A549 (cell line): Measurements from ENCODE around the gene CDC27. TPM values are rescaled to one million over a fixed set of nuclear protein-coding genes. Genes with fewer than 3 reads are reported as not detected.

ENCODE experiments used
- ATAC-seq, 2 experiments: fragments of 200-7000 bp in 1 of 2; fragments of >200 bp in 1 of 2; cut with Nextera tagmentation in 1 of 2; cut with Tn5 transposase in 1 of 2; 3 replicates each; pipeline versions ENCODE4 v1.8.0 to v1.9.1; 2018 to 2020; ENCODE audit warnings: mild to moderate bottlenecking in 1 of 2, moderate library complexity in 1 of 2
- CTCF ChIA-PET: fragments of 300-600 bp; sonication (Branson Sonifier 250); formaldehyde crosslinking; extraction: SDS; loops from one replicate; lab custom pipeline; 2021; ENCODE audit warnings: antibody characterized with exemption, inconsistent platforms; lab: Yijun Ruan, JAX
- POLR2A ChIA-PET: fragments of 350-600 bp; formaldehyde crosslinking; extraction: SDS; loops from one replicate; lab custom pipeline; 2021; ENCODE audit warnings: antibody characterized with exemption, inconsistent platforms; lab: Yijun Ruan, JAX
- DNase-seq, 2 experiments: peaks; one replicate each; pipeline versions ENCODE4 v3.0.0 to v3.0.0-alpha.2; 2011 to 2016; ENCODE audit warnings: low read depth in 1 of 2, low spot score in 1 of 2
- FAIRE-seq: peaks from 2 replicates; lab custom pipeline; 2011; peaks lifted over from hg19 to GRCh38; lab: Jason Lieb, UNC
- H3K27ac ChIP-seq, 2 experiments: fragments of >200 bp; sonication (Bioruptor Twin); formaldehyde crosslinking; 3 replicates each; pipeline ENCODE4 v1.5.1; 2016 to 2017
- H3K4me1 ChIP-seq: fragments of >200 bp; sonication (Bioruptor Twin); formaldehyde crosslinking; 3 replicates; pipeline ENCODE4 v1.6.1; 2016
- H3K4me2 ChIP-seq: fragments of >200 bp; sonication (Bioruptor Twin); formaldehyde crosslinking; 3 replicates; pipeline ENCODE4 v1.6.1; 2016
- H3K4me3 ChIP-seq: fragments of >200 bp; sonication (Bioruptor Twin); formaldehyde crosslinking; 3 replicates; pipeline ENCODE4 v1.5.1; 2016
- H3K9me3 ChIP-seq: fragments of >200 bp; sonication (Bioruptor Twin); formaldehyde crosslinking; 3 replicates; pipeline ENCODE4 v1.6.1; 2016
- BCL3 ChIP-seq: fragments of >200 bp; sonication (Bioruptor Twin); formaldehyde crosslinking; IDR thresholded peaks from 3 replicates; pipeline ENCODE4 v1.6.1; 2016
- CBX8 ChIP-seq: fragments of 200-600 bp; sonication (generic); IDR thresholded peaks from 2 replicates; pipeline ENCODE4 v1.6.1; 2016
- CEBPB ChIP-seq, 2 experiments: fragments of >200 bp in 1 of 2; sonication (Bioruptor Twin) in 1 of 2; formaldehyde crosslinking in 1 of 2; IDR thresholded peaks; 2 replicates each; pipeline ENCODE4 v1.6.1; 2012 to 2016
- CTCF ChIP-seq: fragments of >200 bp; sonication (Bioruptor Twin); formaldehyde crosslinking; IDR thresholded peaks from 3 replicates; pipeline ENCODE4 v1.5.1; 2016
- E2F6 ChIP-seq: IDR thresholded peaks from 2 replicates; pipeline ENCODE4 v1.6.1; 2012; ENCODE audit warnings: low read depth, borderline replicate concordance
- EHF ChIP-seq: fragments of 250-450 bp; sonication (Bioruptor Pico); IDR thresholded peaks from 2 replicates; pipeline ENCODE4 v1.5.0; 2020; ENCODE audit warnings: mild to moderate bottlenecking
- EHMT2 ChIP-seq: fragments of 200-600 bp; sonication (generic); IDR thresholded peaks from 2 replicates; pipeline ENCODE4 v1.6.1; 2016; ENCODE audit warnings: antibody characterized with exemption, low read depth, mild to moderate bottlenecking, moderate library complexity
- ESRRA ChIP-seq: fragments of 150-350 bp; IDR thresholded peaks from 2 replicates; pipeline ENCODE4 v1.6.1; 2014; ENCODE audit warnings: mild to moderate bottlenecking, low read length, borderline replicate concordance
- FOXS1 ChIP-seq: fragments of 250-450 bp; sonication (Bioruptor Pico); IDR thresholded peaks from 2 replicates; pipeline ENCODE4 v1.5.0; 2020; ENCODE audit warnings: mild to moderate bottlenecking, moderate library complexity
- HDAC2 ChIP-seq: fragments of 200-600 bp; sonication (generic); IDR thresholded peaks from 2 replicates; pipeline ENCODE4 v1.6.1; 2016
- HEYL ChIP-seq: fragments of 250-450 bp; sonication (Bioruptor Pico); IDR thresholded peaks from 2 replicates; pipeline ENCODE4 v1.8.0; 2021; ENCODE audit warnings: mild to moderate bottlenecking, moderate library complexity
- HOXB13 ChIP-seq: fragments of 250-450 bp; sonication (Bioruptor Pico); IDR thresholded peaks from 2 replicates; pipeline ENCODE4 v1.5.0; 2020; ENCODE audit warnings: low read depth, mild to moderate bottlenecking, moderate library complexity
- HOXB5 ChIP-seq: fragments of 250-450 bp; sonication (Bioruptor Pico); IDR thresholded peaks from 2 replicates; pipeline ENCODE4 v1.5.0; 2020; ENCODE audit warnings: mild to moderate bottlenecking, moderate library complexity
- KDM1A ChIP-seq: fragments of 200-600 bp; sonication (generic); IDR thresholded peaks from 2 replicates; pipeline ENCODE4 v1.6.1; 2016; ENCODE audit warnings: low read depth, mild to moderate bottlenecking
- KDM5A ChIP-seq: fragments of 200-600 bp; sonication (generic); IDR thresholded peaks from 2 replicates; pipeline ENCODE4 v1.6.1; 2016; ENCODE audit warnings: antibody characterized with exemption, mild to moderate bottlenecking
- MAFK ChIP-seq: fragments of 450-650 bp; IDR thresholded peaks from 2 replicates; pipeline ENCODE4 v1.6.1; 2014; ENCODE audit not compliant: partially characterized antibody
- PBX3 ChIP-seq: IDR thresholded peaks from 2 replicates; pipeline ENCODE4 v1.6.1; 2012
- PHF8 ChIP-seq: fragments of 200-600 bp; sonication (generic); IDR thresholded peaks from 2 replicates; pipeline ENCODE4 v1.6.1; 2016; ENCODE audit warnings: low read depth, mild to moderate bottlenecking, antibody characterized with exemption, moderate library complexity, borderline replicate concordance
- POLR2A ChIP-seq: IDR thresholded peaks from 2 replicates; pipeline ENCODE4 v1.6.1; 2012; ENCODE audit warnings: mild to moderate bottlenecking, low read length
- POLR2AphosphoS2 ChIP-seq: conservative IDR thresholded peaks from 2 replicates; pipeline ENCODE4 v1.6.1; 2012; ENCODE audit warnings: low read length, improper control_type of control experiment, inconsistent platforms
- RARB ChIP-seq: fragments of 250-450 bp; sonication (Bioruptor Pico); IDR thresholded peaks from 2 replicates; pipeline ENCODE4 v1.8.0; 2021; ENCODE audit warnings: mild to moderate bottlenecking, moderate library complexity
- RCOR1 ChIP-seq: fragments of 150-350 bp; IDR thresholded peaks from 2 replicates; pipeline ENCODE4 v1.6.1; 2014; ENCODE audit warnings: antibody characterized with exemption, low read length, low read depth
- RFX5 ChIP-seq: fragments of 450-650 bp; IDR thresholded peaks from 2 replicates; pipeline ENCODE4 v1.7.1; 2014; ENCODE audit warnings: antibody characterized with exemption, mild to moderate bottlenecking, moderate library complexity
- SREBF2 ChIP-seq: fragments of 450-650 bp; IDR thresholded peaks from 2 replicates; pipeline ENCODE4 v1.6.1; 2014; ENCODE audit warnings: mild to moderate bottlenecking, moderate library complexity
- TFCP2L1 ChIP-seq: fragments of 250-450 bp; sonication (Bioruptor Pico); IDR thresholded peaks from 2 replicates; pipeline ENCODE4 v1.5.0; 2021; ENCODE audit warnings: mild to moderate bottlenecking
- USF2 ChIP-seq: fragments of 450-650 bp; IDR thresholded peaks from 2 replicates; pipeline ENCODE4 v1.6.1; 2014; ENCODE audit warnings: antibody characterized with exemption
- ZC3H11A ChIP-seq: fragments of 450-650 bp; IDR thresholded peaks from 2 replicates; pipeline ENCODE4 v1.6.1; 2014; ENCODE audit warnings: antibody characterized with exemption, mild to moderate bottlenecking
- ZFP36 ChIP-seq: fragments of 450-650 bp; IDR thresholded peaks from 2 replicates; pipeline ENCODE4 v1.6.1; 2014; ENCODE audit warnings: borderline replicate concordance; ENCODE audit not compliant: partially characterized antibody
- ZNF302 ChIP-seq: fragments of 250-450 bp; sonication (Bioruptor Pico); IDR thresholded peaks from 2 replicates; pipeline ENCODE4 v1.9.0; 2021; ENCODE audit warnings: inconsistent platforms, mild to moderate bottlenecking, moderate library complexity
- ZSCAN20 ChIP-seq: fragments of 250-450 bp; sonication (Bioruptor Pico); IDR thresholded peaks from 2 replicates; pipeline ENCODE4 v1.8.0; 2022; ENCODE audit warnings: mild to moderate bottlenecking, moderate library complexity
- WGBS: methylation state at CpG from one replicate; pipeline ENCODE4 v1.1.6; 2017; ENCODE audit errors: missing lambda C conversion rate; 5-methylcytosine and 5-hydroxymethylcytosine counted together
- polyA plus RNA-seq, 4 experiments: library from polyadenylated mRNA; depleted of rRNA in 3 of 4; stranded (reverse); fragments of >200 nt; fragmentation: RNase III in 1 of 4; extraction: RNeasy Plus Mini Kit Qiagen cat#74134 plus additional on column Dnase treatment in 1 of 4; gene quantifications; 2 replicates in 3 of 4; 3 replicates in 1 of 4; pipeline ENCODE4 v1.2.3, GENCODE V29; 2011 to 2017

CDC27 gene
- polyA plus RNA-seq, 2 of the 4 experiments (the other 2 are of a cell fraction): 88.0 to 150 TPM

- CTCF ChIA-PET: interaction anchor here (0.7 to 4.3 kb wide), 3 partner anchors 11 to 45 kb away, joined by 3 to 17 read pairs (median 4); partner anchors contain the start of gene CDC27
- FAIRE-seq (no peak), ATAC-seq (no peak), DNase-seq (no peak)
- Histone ChIP-seq H3K4me3 (no peak overlapping the region), H3K9me3 (peaks cover 5% of the 10 kb centered on the region; the same call in 2 of the 3 replicates), H3K4me1 (no peaks in the 10 kb centered on the region), H3K27ac (no peak overlapping the region), H3K4me2 (no peak overlapping the region)
- 67% methylated on average over 4 of the region's 4 CpGs for WGBS
- POLR2A ChIA-PET: no interaction called here
- TF ChIP-seq HDAC2 (no peak), HOXB5 (no peak), PBX3 (no peak), MAFK (no peak), KDM1A (no peak), HEYL (no peak), TFCP2L1 (CRISPR knock-in tag) (no peak), KDM5A (no peak), RFX5 (no peak), CTCF (no peak), ZC3H11A (no peak), RCOR1 (no peak), EHMT2 (no peak), POLR2A (no peak), ZSCAN20 (CRISPR knock-in tag) (no peak), RARB (no peak), POLR2AphosphoS2 (no peak), E2F6 (no peak), CEBPB (IDR thresholded peaks at IDR 0.05) (no peak)
- TF ChIP-seq, all 56 proteins: peak for 0
Measured at GRCh38 chr17:47201166-47201565, 12.1 kb upstream of the CDC27 start.

GRCh38 chr17:47200325-47200664 lies 11.2 kb upstream of the CDC27 start:
- TF ChIP-seq POLR2AphosphoS2: no peak
- no peak for TF ChIP-seq RFX5
- TF ChIP-seq ZFP36: no peak
- no peak for TF ChIP-seq PHF8
- DNase-seq: no peak
- WGBS: 39% methylated on average over 4 of the region's 4 CpGs
- Histone ChIP-seq H3K4me2 (no peak overlapping the region), H3K9me3 (peaks cover 5% of the 10 kb centered on the region; the same call in 2 of the 3 replicates), H3K4me3 (no peak overlapping the region), H3K27ac (no peak overlapping the region), H3K4me1 (no peaks in the 10 kb centered on the region)
- no peak for FAIRE-seq
- ChIA-PET CTCF (interaction anchor here (1.2 to 4.3 kb wide), 3 partner anchors 10 to 83 kb away, joined by 3 to 17 read pairs (median 4); partner anchors contain the start of gene CDC27), POLR2A (interaction anchor here (1.0 kb wide), 1 partner anchor 11 kb away, joined by 3 read pairs; the partner anchor contains the start of gene CDC27)
- no peak for ATAC-seq

GRCh38 chr17:47199627-47200324 lies 10.7 kb upstream of the CDC27 start:
- DNase-seq: no peak
- no peak overlapping the region for H3K4me3 ChIP-seq
- CTCF ChIA-PET: interaction anchor here (1.2 to 4.3 kb wide), 3 partner anchors 10 to 84 kb away, joined by 3 to 17 read pairs (median 4); partner anchors contain the start of gene CDC27
- H3K27ac ChIP-seq: no peak overlapping the region
- POLR2A ChIA-PET: interaction anchor here (1.0 kb wide), 1 partner anchor 11 kb away, joined by 3 read pairs; the partner anchor contains the start of gene CDC27
- no peak overlapping the region for H3K4me2 ChIP-seq
- FAIRE-seq: no peak
- H3K9me3 ChIP-seq: peaks cover 5% of the 10 kb centered on the region; the same call in 2 of the 3 replicates
- 86% methylated on average over 8 of the region's 8 CpGs for WGBS
- ATAC-seq: no peak
- H3K4me1 ChIP-seq: no peaks in the 10 kb centered on the region
- no peak for TF ChIP-seq POLR2A
- TF ChIP-seq FOXS1 (CRISPR knock-in tag): no peak
- no peak for TF ChIP-seq RCOR1
- TF ChIP-seq HOXB13 (CRISPR knock-in tag): no peak
- TF ChIP-seq ZSCAN20 (CRISPR knock-in tag): no peak
- TF ChIP-seq USF2: no peak
- no peak for TF ChIP-seq BCL3
- no peak for TF ChIP-seq PHF8
- no peak for TF ChIP-seq ZFP36
- no peak for TF ChIP-seq CBX8
- TF ChIP-seq KDM1A: no peak
- TF ChIP-seq EHF (CRISPR knock-in tag): no peak
- no peak for TF ChIP-seq ZNF302 (CRISPR knock-in tag)
- no peak for TF ChIP-seq ESRRA
- no peak for TF ChIP-seq SREBF2
